Stimulated activated naive CD8-positive, alpha-beta T cell treated with anti-CD3 and anti-CD28 coated beads, Interleukin-15, Interleukin-2, amounts not matched to agents 100 U/mL and 50 U/mL, for 24 hours (primary cell): ENCODE measurements around the gene HLA-DPB1.
"Not testable (repeated sequence)": the region's sequence is repeated elsewhere in the genome, so short reads cannot be mapped to it uniquely, and the experiment has no call there.

Experiments used
- ATAC-seq: fragments of 150-1000 bp; cut with Tn5 transposase; one replicate; pipeline ENCODE4 v1.10.0; 2021
- DNase-seq: peaks from one replicate; pipeline ENCODE4 v3.0.0; 2021

HLA-DPB1 gene

GRCh38 chr6:33075568-33076405, at the start of gene HLA-DPB1:
Gene HLA-DPB1, plus strand, starts transcription at chr6:33075990. Its CDS starts 52 bp downstream, at chr6:33076042.
- ATAC-seq (peak; percentile 87), DNase-seq (no peak)

GRCh38 chr6:33028220-33028849, 47.5 kb upstream of the HLA-DPB1 start:
- DNase-seq: no peak

GRCh38 chr6:33029328-33030184, 46.2 kb upstream of the HLA-DPB1 start:
- peak; percentile 86 for ATAC-seq

More at GRCh38 chr6:33028220-33028849, 47.5 kb upstream of the HLA-DPB1 start:
- ATAC-seq: peak; percentile 4

GRCh38 chr6:33030245-33030644, 45.5 kb upstream of the HLA-DPB1 start:
- ATAC-seq: no peak
- DNase-seq: no peak

More at GRCh38 chr6:33029328-33030184, 46.2 kb upstream of the HLA-DPB1 start:
- DNase-seq: no peak

- DNase-seq: no peak
- ATAC-seq: no peak
Measured at GRCh38 chr6:33034554-33034953, 41.2 kb upstream of the HLA-DPB1 start.

GRCh38 chr6:33036535-33036934, 39.3 kb upstream of the HLA-DPB1 start:
- no peak for DNase-seq
- ATAC-seq: no peak

GRCh38 chr6:33040157-33040556, 35.6 kb upstream of the HLA-DPB1 start:
- ATAC-seq (no peak), DNase-seq (no peak)

GRCh38 chr6:33049323-33050013, 26.3 kb upstream of the HLA-DPB1 start:
- no peak for ATAC-seq

GRCh38 chr6:33050014-33050810, 25.6 kb upstream of the HLA-DPB1 start:
- ATAC-seq: no peak
- no peak for DNase-seq

More at GRCh38 chr6:33049323-33050013, 26.3 kb upstream of the HLA-DPB1 start:
- no peak for DNase-seq

- ATAC-seq (no peak), DNase-seq (no peak)
Measured at GRCh38 chr6:33052627-33053026, 23.2 kb upstream of the HLA-DPB1 start.

- no peak for DNase-seq
- ATAC-seq: no peak
Measured at GRCh38 chr6:33053230-33053629, 22.6 kb upstream of the HLA-DPB1 start.

- ATAC-seq (no peak), DNase-seq (no peak)
Measured at GRCh38 chr6:33057222-33058150, 18.3 kb upstream of the HLA-DPB1 start.

- peak; percentile 55 for ATAC-seq
- DNase-seq: no peak
Measured at GRCh38 chr6:33061987-33062386, 13.8 kb upstream of the HLA-DPB1 start.

- not testable (repeated sequence) for ATAC-seq, DNase-seq
Measured at GRCh38 chr6:33063435-33063834, 12.4 kb upstream of the HLA-DPB1 start.

- DNase-seq (no peak), ATAC-seq (no peak)
Measured at GRCh38 chr6:33064723-33065122, 11.1 kb upstream of the HLA-DPB1 start.

GRCh38 chr6:33065312-33065711, 10.5 kb upstream of the HLA-DPB1 start:
- ATAC-seq (no peak), DNase-seq (no peak)

GRCh38 chr6:33066917-33067521, 8.8 kb upstream of the HLA-DPB1 start:
- DNase-seq (no peak), ATAC-seq (no peak)

- no peak for DNase-seq
- ATAC-seq: no peak
Measured at GRCh38 chr6:33069021-33069738, 6.6 kb upstream of the HLA-DPB1 start.

- ATAC-seq: no peak
- no peak for DNase-seq
Measured at GRCh38 chr6:33070909-33071308, 4.9 kb upstream of the HLA-DPB1 start.
